CD8-positive, alpha-beta memory T cell (primary cell): ENCODE results near the gene MYBPC3. TPM values are rescaled to one million over a fixed set of nuclear protein-coding genes. Genes with fewer than 3 reads are reported as not detected.
"Not testable (repeated sequence)": the region's sequence is repeated elsewhere in the genome, so short reads cannot be mapped to it uniquely, and the experiment has no call there.

Experiments
- CTCF ChIA-PET: fragments of 350-600 bp; sonication (Branson Sonifier 250); formaldehyde crosslinking; loops from one replicate; lab custom pipeline; 2021; ENCODE audit warnings: antibody characterized with exemption; lab: Charles Lee
- POLR2A ChIA-PET: fragments of 350-600 bp; sonication (Branson Sonifier 250); formaldehyde crosslinking; loops from one replicate; lab custom pipeline; 2021; ENCODE audit warnings: antibody characterized with exemption; lab: Charles Lee
- DNase-seq, 5 donors: peaks; one replicate each; pipeline versions ENCODE4 v3.0.0 to v3.0.0-alpha.2; 2020 to 2022; ENCODE audit warnings: mixed read lengths in 1 of 5
- H3K27ac ChIP-seq: one replicate; pipeline ENCODE4 v1.7.0; 2013; ENCODE audit warnings: low read depth, mild to moderate bottlenecking, low read length, moderate library complexity
- H3K27me3 ChIP-seq: 2 replicates; pipeline ENCODE4 v1.7.0; 2013; ENCODE audit warnings: low read length, mild to moderate bottlenecking; ENCODE audit not compliant: insufficient read depth, poor library complexity, severe bottlenecking
- H3K36me3 ChIP-seq: 2 replicates; pipeline ENCODE4 v1.7.0; 2013; ENCODE audit warnings: mild to moderate bottlenecking, low read length, moderate library complexity; ENCODE audit not compliant: insufficient read depth
- H3K4me1 ChIP-seq: 2 replicates; pipeline ENCODE4 v1.7.0; 2013; ENCODE audit warnings: mild to moderate bottlenecking, low read length, moderate library complexity; ENCODE audit not compliant: insufficient read depth
- H3K4me3 ChIP-seq: 2 replicates; pipeline ENCODE4 v1.7.0; 2013; ENCODE audit warnings: mild to moderate bottlenecking, low read length
- H3K9me3 ChIP-seq: 2 replicates; pipeline ENCODE4 v1.7.0; 2013; ENCODE audit warnings: mild to moderate bottlenecking, low read length
- H3K27ac Mint-ChIP-seq, 8 donors: one replicate each; pipeline ENCODE4 v1.8.0; 2020 to 2021; ENCODE audit warnings: mixed read lengths in 8 of 8, mild to moderate bottlenecking in 6 of 8, inconsistent platforms in 3 of 8, moderate library complexity in 3 of 8
- H3K27me3 Mint-ChIP-seq, 2 donors: one replicate each; pipeline ENCODE4 v1.8.0; 2020 to 2021; ENCODE audit warnings: mixed read lengths in 2 of 2, mild to moderate bottlenecking in 1 of 2, moderate library complexity in 1 of 2
- H3K36me3 Mint-ChIP-seq, 3 donors: one replicate each; pipeline ENCODE4 v1.8.0; 2020 to 2021; ENCODE audit warnings: mixed read lengths in 3 of 3, inconsistent platforms in 1 of 3, mild to moderate bottlenecking in 1 of 3
- H3K4me1 Mint-ChIP-seq, 3 donors: one replicate each; pipeline ENCODE4 v1.8.0; 2020 to 2021; ENCODE audit warnings: mixed read lengths in 3 of 3, inconsistent platforms in 1 of 3, mild to moderate bottlenecking in 1 of 3
- H3K4me3 Mint-ChIP-seq, 7 donors: one replicate each; pipeline ENCODE4 v1.8.0; 2020 to 2021; ENCODE audit warnings: mixed read lengths in 7 of 7, mild to moderate bottlenecking in 6 of 7, moderate library complexity in 4 of 7, inconsistent platforms in 2 of 7
- H3K9me3 Mint-ChIP-seq, 5 donors: one replicate each; pipeline ENCODE4 v1.8.0; 2020 to 2022; ENCODE audit warnings: mixed read lengths in 5 of 5, mild to moderate bottlenecking in 3 of 5, moderate library complexity in 2 of 5, inconsistent platforms in 1 of 5
- polyA plus RNA-seq: library from polyadenylated mRNA; unstranded; fragments of 300-500 nt; fragmentation: Illumina TruSeq; gene quantifications from one replicate; pipeline ENCODE4 v1.2.3, GENCODE V29; 2021
- total RNA-seq, 2 experiments: library from RNA; stranded (reverse); gene quantifications; one replicate each; pipeline ENCODE4 v1.2.3, GENCODE V29; 2021

The MYBPC3 gene
- total and polyA plus RNA-seq, 3 experiments from 2014 or later, result not detected

DNA sequence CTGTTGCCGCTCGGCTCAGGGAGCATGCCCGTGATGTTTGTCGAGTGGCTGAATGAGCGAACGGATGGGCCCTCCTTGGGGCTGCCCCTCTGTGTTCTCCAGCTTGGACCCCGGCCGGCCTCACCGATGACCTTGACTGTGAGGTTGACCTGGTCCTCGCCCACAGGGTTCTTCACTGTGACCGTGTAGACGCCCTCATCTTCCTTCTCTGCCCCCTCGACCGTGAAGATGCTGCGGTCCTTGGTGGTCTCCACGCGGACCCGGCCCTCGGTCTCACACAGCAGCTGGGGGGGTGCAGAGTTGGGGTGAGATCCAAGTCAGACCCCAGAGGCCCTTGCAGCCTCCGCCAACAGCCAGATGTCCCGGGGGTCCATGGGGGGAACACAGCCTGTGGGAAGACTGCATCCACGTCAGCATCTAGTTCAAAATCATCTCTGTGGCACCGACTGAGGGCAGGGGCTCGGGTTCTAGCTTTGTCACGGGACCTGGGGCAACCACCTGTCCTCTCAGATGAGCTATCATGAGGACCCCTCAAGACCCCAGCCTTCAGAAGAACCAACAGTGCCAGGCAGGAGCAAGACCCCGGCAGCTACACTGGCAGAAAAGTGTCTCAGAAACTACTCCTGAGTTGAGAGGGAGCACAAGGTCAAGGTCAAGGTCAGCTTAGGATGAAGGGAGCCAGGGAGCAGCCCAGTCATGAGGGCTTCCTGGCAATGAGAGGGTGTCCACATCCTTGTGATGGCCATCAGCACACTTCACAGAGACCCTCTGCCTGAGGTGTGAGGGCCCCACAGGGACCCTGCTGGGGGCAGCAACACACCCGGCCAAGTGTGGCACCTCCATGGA, 13.9 kb downstream of the MYBPC3 start:
- ChIA-PET CTCF (interaction anchor here (1.2 to 1.5 kb wide), 2 partner anchors 9 to 116 kb away, joined by 3 read pairs; no protein-coding TSS in a partner anchor), POLR2A (no interaction called here)
- no peaks in the 10 kb centered on the region for H3K9me3 Mint-ChIP-seq

DNA sequence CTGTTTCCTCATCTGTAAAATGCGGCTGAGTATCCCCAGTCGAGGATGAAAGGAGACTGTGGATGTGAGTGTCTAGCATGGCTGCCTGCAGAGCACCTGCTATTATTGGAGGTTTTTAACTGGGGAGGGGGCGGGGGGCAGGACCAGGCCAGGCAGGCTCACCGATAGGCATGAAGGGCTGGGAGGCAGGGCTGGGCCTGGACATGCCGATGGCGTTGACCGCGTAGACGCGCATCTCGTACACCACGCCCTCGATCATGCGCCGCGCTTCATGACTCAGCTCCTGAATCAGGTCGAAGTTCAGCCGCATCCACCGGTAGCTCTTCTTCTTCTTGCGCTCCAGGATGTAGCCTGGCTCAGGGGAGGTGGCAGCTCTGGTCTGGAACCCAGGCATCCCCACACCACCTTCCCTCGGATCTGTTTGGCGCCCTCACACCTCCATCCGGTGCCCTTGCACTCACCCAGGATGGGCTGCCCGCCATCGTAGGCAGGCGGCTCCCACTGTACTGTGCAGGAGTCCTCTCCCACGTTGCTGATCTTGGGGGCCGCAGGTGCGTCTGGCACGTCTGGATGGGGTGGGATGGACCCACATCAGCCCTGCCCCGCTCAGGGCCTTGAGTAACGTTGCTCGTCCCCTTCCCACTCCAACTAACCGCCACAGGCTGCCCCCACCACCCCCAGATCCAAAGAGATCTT, 15.1 kb downstream of the MYBPC3 start:
- Mint-ChIP-seq H3K36me3 (no peaks in the 10 kb centered on the region), H3K4me3 (no peak overlapping the region), H3K27me3 (peaks cover 0 to 3% of the 10 kb centered on the region in 2 donors), H3K9me3 (no peaks in the 10 kb centered on the region), H3K4me1 (no peaks in the 10 kb centered on the region), H3K27ac (no peak overlapping the region)
- POLR2A ChIA-PET, result interaction anchor here (0.5 kb wide), 1 partner anchor 86 kb away, joined by 4 read pairs; no protein-coding TSS in a partner anchor
- no peak for DNase-seq
- Histone ChIP-seq H3K9me3 (no peaks in the 10 kb centered on the region), H3K27ac (no peak overlapping the region), H3K27me3 (no peaks in the 10 kb centered on the region), H3K4me3 (no peak overlapping the region), H3K36me3 (no peaks in the 10 kb centered on the region), H3K4me1 (no peaks in the 10 kb centered on the region)
- CTCF ChIA-PET, result interaction anchor here (1.1 to 1.4 kb wide), 3 partner anchors 10 to 75 kb away, joined by 3 to 5 read pairs (median 3); no protein-coding TSS in a partner anchor

More for the DNA sequence above, 13.9 kb downstream of the MYBPC3 start:
- H3K27ac Mint-ChIP-seq, result peak overlapping the region in 1 of 8 donors; percentile 64
- Histone ChIP-seq H3K9me3 (no peaks in the 10 kb centered on the region), H3K36me3 (no peaks in the 10 kb centered on the region), H3K27me3 (no peaks in the 10 kb centered on the region), H3K4me1 (no peaks in the 10 kb centered on the region), H3K4me3 (no peak overlapping the region), H3K27ac (no peak overlapping the region)
- H3K36me3 Mint-ChIP-seq, result no peaks in the 10 kb centered on the region
- H3K4me1 Mint-ChIP-seq, result no peaks in the 10 kb centered on the region
- no peak overlapping the region for H3K4me3 Mint-ChIP-seq
- H3K27me3 Mint-ChIP-seq, result peaks cover 0 to 3% of the 10 kb centered on the region in 2 donors
- no peak for DNase-seq

DNA sequence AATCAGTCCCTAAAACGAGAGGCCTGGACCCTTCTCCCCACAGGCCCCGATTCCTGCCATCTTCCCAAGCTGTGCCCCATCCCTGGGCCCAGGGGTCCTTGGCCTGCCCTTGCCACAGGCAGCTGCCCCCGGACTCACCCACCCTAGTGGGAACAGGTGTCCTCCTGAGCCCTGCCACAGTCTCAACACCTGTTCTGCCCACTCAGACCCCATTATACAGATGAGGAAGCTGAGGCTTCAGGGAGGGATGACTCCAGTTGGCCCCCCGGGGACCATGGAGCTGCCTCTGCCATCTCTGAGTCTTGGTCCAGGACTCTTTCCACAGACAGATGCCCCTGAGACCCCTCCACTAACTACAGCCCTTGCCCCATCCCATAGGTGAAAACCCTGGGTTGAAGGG, 15.9 kb downstream of the MYBPC3 start:
- Histone ChIP-seq H3K27me3 (no peaks in the 10 kb centered on the region), H3K4me3 (no peak overlapping the region), H3K9me3 (no peaks in the 10 kb centered on the region), H3K27ac (no peak overlapping the region), H3K36me3 (no peaks in the 10 kb centered on the region), H3K4me1 (no peaks in the 10 kb centered on the region)
- Mint-ChIP-seq H3K27me3 (peaks cover 0 to 2% of the 10 kb centered on the region in 2 donors), H3K9me3 (no peaks in the 10 kb centered on the region), H3K4me1 (no peaks in the 10 kb centered on the region), H3K27ac (no peak overlapping the region), H3K36me3 (no peaks in the 10 kb centered on the region), H3K4me3 (no peak overlapping the region)
- ChIA-PET POLR2A (no interaction called here), CTCF (interaction anchor here (0.6 to 1.4 kb wide), 4 partner anchors 11 to 76 kb away, joined by 3 to 5 read pairs (median 3); no protein-coding TSS in a partner anchor)
- no peak for DNase-seq

DNA sequence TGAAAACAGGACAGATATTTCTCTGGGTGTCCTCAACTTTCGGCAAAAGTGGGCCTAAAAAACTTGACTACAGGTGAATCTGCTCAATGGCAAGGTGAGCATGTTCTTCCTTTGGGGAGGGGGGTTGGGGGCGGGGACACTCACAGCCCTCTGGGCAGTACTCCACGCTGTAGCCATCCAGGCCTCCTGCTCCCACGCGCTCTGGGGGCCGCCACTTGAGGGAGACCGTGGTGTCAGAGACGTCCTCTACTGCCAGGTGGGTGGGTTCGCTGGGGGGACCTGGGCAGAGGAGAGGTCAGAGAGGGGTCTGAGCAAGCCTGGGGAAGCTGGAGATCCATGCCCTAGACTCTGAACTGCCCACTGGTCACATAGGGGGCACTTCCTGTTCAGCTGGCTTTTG, 16.8 kb downstream of the MYBPC3 start:
- no peaks in the 10 kb centered on the region for H3K4me1 ChIP-seq
- no peaks in the 10 kb centered on the region for H3K4me1 Mint-ChIP-seq
- no peak for DNase-seq
- H3K27ac Mint-ChIP-seq, result no peak overlapping the region
- ChIA-PET CTCF (no interaction called here), POLR2A (no interaction called here)
- H3K4me3 Mint-ChIP-seq, result no peak overlapping the region
- H3K4me3 ChIP-seq, result no peak overlapping the region
- H3K9me3 ChIP-seq, result no peaks in the 10 kb centered on the region
- no peaks in the 10 kb centered on the region for H3K27me3 ChIP-seq
- no peaks in the 10 kb centered on the region for H3K36me3 ChIP-seq
- no peak overlapping the region for H3K27ac ChIP-seq
- H3K36me3 Mint-ChIP-seq, result peaks cover 0 to 2% (median 0%) of the 10 kb centered on the region in 3 donors
- no peaks in the 10 kb centered on the region for H3K9me3 Mint-ChIP-seq
- H3K27me3 Mint-ChIP-seq, result peaks cover 0 to 2% of the 10 kb centered on the region in 2 donors

DNA sequence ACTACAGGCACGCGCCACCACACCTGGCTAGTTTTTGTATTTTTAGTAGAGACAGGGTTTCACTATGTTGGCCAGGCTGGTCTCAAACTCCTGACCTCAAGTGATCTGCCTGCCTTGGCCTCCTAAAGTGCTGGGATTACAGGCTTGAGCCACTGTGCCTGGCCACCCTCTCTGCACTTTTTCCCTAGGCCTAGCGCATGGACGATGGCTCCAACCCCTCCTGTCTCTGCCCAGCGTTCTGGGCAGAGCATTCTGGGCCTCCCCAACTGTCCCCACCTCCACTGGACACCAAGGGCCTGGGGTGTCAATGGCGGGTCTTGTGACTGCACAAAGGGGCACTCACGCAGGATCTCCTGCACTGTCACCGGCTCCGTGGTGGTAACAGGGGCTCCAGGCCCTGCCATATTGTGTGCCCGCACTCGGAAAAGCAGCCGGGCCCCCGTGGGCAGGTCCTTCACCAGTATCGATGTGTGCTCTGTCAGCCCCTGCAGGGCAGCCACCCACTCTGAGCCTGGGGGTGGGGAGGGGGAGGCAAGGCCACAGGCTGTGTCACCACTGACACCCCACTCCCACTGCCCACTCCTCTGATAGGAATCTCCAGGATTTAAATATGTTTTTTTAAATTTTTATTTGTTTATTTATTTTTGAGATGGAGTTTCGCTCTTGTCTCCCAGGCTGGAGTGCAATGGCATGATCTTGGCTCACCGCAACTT, 17.6 kb downstream of the MYBPC3 start:
- H3K9me3 ChIP-seq, H3K27me3 Mint-ChIP-seq, H3K27me3 ChIP-seq, H3K9me3 Mint-ChIP-seq, POLR2A ChIA-PET, H3K36me3 ChIP-seq, CTCF ChIA-PET, H3K4me3 ChIP-seq, H3K27ac ChIP-seq, H3K4me1 ChIP-seq, H3K4me3 Mint-ChIP-seq, DNase-seq, H3K4me1 Mint-ChIP-seq: not testable (repeated sequence)
- peaks cover 0 to 11% (median 0%) of the 10 kb centered on the region in 3 donors for H3K36me3 Mint-ChIP-seq
- H3K27ac Mint-ChIP-seq, result peak overlapping the region in 1 of 8 donors; percentile 33

DNA sequence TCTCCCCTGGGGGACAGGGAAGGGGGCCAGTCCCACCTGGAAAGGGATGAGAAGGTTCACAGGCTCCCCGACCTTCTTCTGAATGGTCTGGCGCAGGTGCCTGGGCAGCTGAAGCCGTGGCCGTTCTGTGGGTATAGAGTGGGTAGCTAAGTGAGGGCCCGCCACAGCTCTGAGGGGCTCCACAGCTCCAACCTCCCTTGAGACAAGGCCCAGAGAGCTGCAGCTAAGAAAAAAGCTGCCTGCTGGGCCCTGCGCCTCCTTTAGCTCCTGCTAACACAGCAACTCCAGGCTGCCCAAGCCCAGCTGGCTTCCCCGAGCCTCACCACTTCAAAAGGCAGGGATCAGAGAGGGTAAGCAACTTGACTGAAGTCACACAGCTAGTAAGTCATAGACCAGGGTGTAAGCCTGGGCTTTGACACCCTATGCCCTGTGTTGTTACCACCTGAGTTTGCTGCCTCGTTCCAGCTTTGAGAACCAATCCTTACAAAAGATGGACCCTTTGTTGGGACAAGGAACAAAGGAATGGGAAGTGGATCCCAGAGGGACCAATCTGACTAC, 18.5 kb downstream of the MYBPC3 start:
- no peak overlapping the region for H3K4me3 ChIP-seq
- Mint-ChIP-seq H3K36me3 (peaks cover 2 to 19% (median 4%) of the 10 kb centered on the region in 3 donors), H3K4me1 (no peaks in the 10 kb centered on the region), H3K27ac (no peak overlapping the region), H3K27me3 (peaks cover 0 to 2% of the 10 kb centered on the region in 2 donors), H3K9me3 (no peaks in the 10 kb centered on the region), H3K4me3 (no peak overlapping the region)
- no peak overlapping the region for H3K27ac ChIP-seq
- no peak for DNase-seq
- ChIA-PET CTCF (interaction anchor here (0.8 kb wide), 1 partner anchor 112 kb away, joined by 3 read pairs; no protein-coding TSS in a partner anchor), POLR2A (no interaction called here)
- H3K9me3 ChIP-seq, result no peaks in the 10 kb centered on the region
- peaks cover under 1% of the 10 kb centered on the region for H3K36me3 ChIP-seq
- H3K27me3 ChIP-seq, result no peaks in the 10 kb centered on the region
- no peaks in the 10 kb centered on the region for H3K4me1 ChIP-seq

DNA sequence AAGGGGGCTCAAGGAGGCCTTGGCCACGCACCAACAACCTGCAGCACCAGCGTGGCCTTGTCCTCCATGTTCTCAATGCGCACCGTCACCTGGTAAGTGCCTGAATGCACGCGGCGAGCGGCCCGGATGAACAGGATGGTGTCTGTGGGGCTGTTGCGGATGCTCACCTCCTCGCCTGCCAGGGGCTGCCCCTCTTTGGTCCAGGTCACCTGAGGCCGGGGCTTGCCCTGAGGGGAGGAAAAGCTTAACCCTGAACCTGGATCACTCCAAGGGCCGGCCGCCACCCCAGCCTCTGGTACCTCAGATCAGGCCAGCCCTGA, 19.0 kb downstream of the MYBPC3 start:
- no peaks in the 10 kb centered on the region for H3K9me3 ChIP-seq
- peaks cover 0 to 2% of the 10 kb centered on the region in 2 donors for H3K27me3 Mint-ChIP-seq
- no peak overlapping the region for H3K4me3 Mint-ChIP-seq
- ChIA-PET CTCF (interaction anchor here (0.8 kb wide), 1 partner anchor 112 kb away, joined by 3 read pairs; no protein-coding TSS in a partner anchor), POLR2A (no interaction called here)
- no peak overlapping the region for H3K27ac Mint-ChIP-seq
- DNase-seq, result no peak
- H3K36me3 ChIP-seq, result peaks cover 4% of the 10 kb centered on the region
- peaks cover 2 to 24% (median 4%) of the 10 kb centered on the region in 3 donors for H3K36me3 Mint-ChIP-seq
- H3K4me1 ChIP-seq, result no peaks in the 10 kb centered on the region
- no peaks in the 10 kb centered on the region for H3K9me3 Mint-ChIP-seq
- no peak overlapping the region for H3K27ac ChIP-seq
- H3K4me3 ChIP-seq, result no peak overlapping the region
- no peaks in the 10 kb centered on the region for H3K4me1 Mint-ChIP-seq
- no peaks in the 10 kb centered on the region for H3K27me3 ChIP-seq
